Right cardiac atrium (tissue), 5 donors: Measurements from ENCODE around the gene SCAMP5. TPM values are rescaled to one million over a fixed set of nuclear protein-coding genes. Genes with fewer than 3 reads are reported as not detected.

Source experiments
- ATAC-seq, 2 donors: fragments of 200-7000 bp; cut with Tn5 transposase; one replicate each; pipeline versions ENCODE4 v1.8.0 to v1.9.1; 2020; ENCODE audit warnings: moderate library complexity in 2 of 2, mild to moderate bottlenecking in 1 of 2
- DNase-seq, 3 donors: peaks; one replicate each; pipeline ENCODE4 v3.0.0-alpha.2; 2020
- H3K27ac ChIP-seq: one replicate; pipeline ENCODE4 v1.5.1; 2013; ENCODE audit warnings: mild to moderate bottlenecking, low read length, control low read depth, moderate library complexity
- H3K27me3 ChIP-seq: one replicate; pipeline ENCODE4 v1.6.1; 2013; ENCODE audit not compliant: control insufficient read depth, insufficient read depth
- H3K4me1 ChIP-seq: one replicate; pipeline ENCODE4 v1.6.1; 2013; ENCODE audit warnings: low read length; ENCODE audit not compliant: control insufficient read depth, insufficient read depth
- H3K4me3 ChIP-seq: one replicate; pipeline ENCODE4 v1.5.1; 2013; ENCODE audit warnings: low read length, control low read depth
- H3K9me3 ChIP-seq: one replicate; pipeline ENCODE4 v1.6.1; 2013; ENCODE audit warnings: low read length; ENCODE audit not compliant: control insufficient read depth
- WGBS: extraction: QIAGEN DNeasy Blood & Tissue Kit; methylation state at CpG from one replicate; pipeline ENCODE4 v1.1.7; 2013; 5-methylcytosine and 5-hydroxymethylcytosine counted together
- intact Hi-C, 4 donors: fragments of 100-400 bp; cut with DNase I; formaldehyde crosslinking; loops; one replicate each; pipeline versions ENCODE4 v1.11.0 to v1.14.0; 2022 to 2023
- polyA plus RNA-seq: library from polyadenylated mRNA; stranded (reverse); fragments of 200-250 nt; gene quantifications from one replicate; pipeline ENCODE4 v1.2.3, GENCODE V29; 2013
- total RNA-seq, 4 donors: library from RNA; stranded (reverse); fragmentation: NEBNext Ultra II Directional; extraction: Animal tissue kit (Norgen Biotek cat#: 25700); gene quantifications; one replicate each; pipeline ENCODE4 v1.2.1, GENCODE V29; 2021
- donor health status: healthy with polysubstance abuse.
- donor health status: DM: no; HTN: yes; CAD: no.
- donor health status: DM: no; HTN: no; CAD: no.
- donor health status: DM: no; HTN: yes; CAD: no; lungs with severe emphysema.
- donor health status: DM: yes; HTN: yes; CAD: no.

The SCAMP5 gene
- total and polyA plus RNA-seq, 5 donors, result 4.5 to 10.2 (median 6.9) TPM

DNA sequence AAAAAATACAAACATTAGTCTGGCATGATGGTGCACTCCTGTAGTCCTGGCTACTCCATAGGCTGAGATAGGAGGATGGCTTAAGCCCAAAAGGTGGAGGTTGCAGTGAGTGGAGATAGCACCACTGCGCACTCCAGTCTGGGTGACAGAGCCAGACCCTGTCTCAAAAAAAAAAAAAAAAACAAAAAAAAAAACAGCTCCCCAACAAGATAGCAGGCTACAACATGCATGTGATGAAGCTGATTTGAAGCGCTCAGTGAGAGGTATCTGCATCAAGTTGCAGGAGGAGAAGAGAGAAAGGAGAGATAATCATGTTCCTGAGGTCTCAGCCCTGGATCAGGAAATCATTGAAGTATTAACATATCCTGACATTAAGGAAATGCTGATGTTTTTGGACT lies 27.4 kb downstream of the SCAMP5 start:
- Histone ChIP-seq H3K9me3 (no peaks in the 10 kb centered on the region), H3K4me1 (no peaks in the 10 kb centered on the region), H3K4me3 (no peak overlapping the region), H3K27ac (no peak overlapping the region), H3K27me3 (no peaks in the 10 kb centered on the region)
- DNase-seq (no peak), ATAC-seq (no peak)
- WGBS, result 94% methylated on average over 2 of the region's 2 CpGs
- intact Hi-C loops, result no loop called here

DNA sequence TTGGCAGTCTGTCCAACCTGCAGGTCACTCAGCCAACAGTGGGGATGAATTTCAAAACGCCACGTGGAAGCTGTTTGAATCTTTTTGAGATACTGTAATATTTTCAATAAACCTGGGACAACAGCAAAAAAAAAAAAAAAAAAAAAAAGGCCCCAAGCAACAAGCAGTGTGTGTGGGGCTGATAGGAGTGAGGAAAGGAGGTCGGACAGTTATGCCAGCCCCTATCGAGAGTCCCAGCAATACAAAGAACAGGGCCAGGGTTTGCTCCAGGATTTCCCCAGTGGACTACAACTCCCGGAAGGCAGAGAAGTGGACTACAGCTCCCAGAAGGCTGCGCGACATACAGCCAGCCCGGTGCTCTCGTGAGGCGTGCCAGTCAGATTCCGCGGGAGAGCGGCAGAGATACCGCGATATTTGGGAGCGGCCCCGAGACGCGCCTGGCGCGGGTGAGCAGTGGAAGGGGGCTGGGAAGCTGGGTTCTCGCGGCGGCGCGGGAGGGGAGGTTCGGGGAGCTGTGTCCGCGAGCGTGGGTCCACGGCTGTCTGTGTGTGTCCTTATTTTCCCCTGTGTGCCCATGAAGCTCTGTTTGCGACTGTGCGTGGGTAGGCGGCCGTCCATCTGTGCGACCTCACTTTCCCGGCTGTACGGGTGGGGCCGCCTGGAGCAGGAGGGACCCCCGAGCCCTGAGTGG lies 28.0 kb downstream of the SCAMP5 start, which contains the start of gene PPCDC:
Gene PPCDC, plus strand, starts transcription at position 410 of the 691 bp plus-strand sequence. CDS start 4,729 bp downstream, outside the sequence.
- H3K4me1 ChIP-seq, result no peaks in the 10 kb centered on the region
- ATAC-seq, result peak; percentile 97 to 98
- peak within 1 kb of the TSS; percentile 68 for H3K4me3 ChIP-seq
- WGBS, result 4% methylated on average over 40 of the region's 40 CpGs
- H3K27ac ChIP-seq, result peak within 1 kb of the TSS; percentile 82
- peak; percentile 97 to 99 (median 99) for DNase-seq
- no peaks in the 10 kb centered on the region for H3K27me3 ChIP-seq
- no peaks in the 10 kb centered on the region for H3K9me3 ChIP-seq
- intact Hi-C loops, result no loop called here

DNA sequence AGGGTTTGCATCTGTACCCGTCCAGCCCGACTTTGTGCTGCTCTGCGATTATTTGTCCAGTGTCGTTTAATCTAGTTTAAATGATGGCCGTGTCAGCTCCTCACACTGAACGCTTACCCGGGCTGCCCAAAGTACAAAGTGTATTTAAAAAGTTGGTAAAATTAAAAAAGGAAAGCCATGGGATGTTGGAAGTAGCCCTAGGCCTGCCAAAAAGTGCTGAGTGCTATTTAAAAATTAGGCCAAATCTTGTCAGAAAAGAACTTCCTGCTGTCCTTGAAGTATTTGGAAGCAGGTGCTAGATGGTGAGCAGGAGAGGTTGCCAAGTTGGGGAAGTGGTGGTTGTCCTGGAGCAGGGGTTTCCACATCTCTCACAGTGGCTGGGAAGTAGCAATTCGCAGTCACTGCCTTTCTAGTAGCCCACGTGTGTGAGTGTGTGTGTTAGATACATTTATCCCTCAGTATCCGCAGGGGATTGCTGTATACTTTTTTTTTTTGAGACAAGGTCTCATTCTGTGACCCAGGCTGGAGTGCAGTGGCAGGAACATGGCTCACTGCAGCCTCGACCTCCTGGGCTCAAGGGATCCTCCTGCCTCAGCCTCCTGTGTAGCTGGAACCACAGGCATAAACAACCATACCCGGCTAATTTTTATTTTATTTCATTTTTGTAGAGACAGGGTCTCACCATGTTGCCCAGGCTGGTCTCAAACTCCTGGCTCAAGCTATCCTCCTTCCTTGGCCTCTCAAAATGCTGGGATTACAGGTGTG lies 28.7 kb downstream of the SCAMP5 start:
- Histone ChIP-seq H3K27me3 (no peaks in the 10 kb centered on the region), H3K9me3 (no peaks in the 10 kb centered on the region), H3K27ac (peak overlapping the region; percentile 82), H3K4me1 (no peaks in the 10 kb centered on the region), H3K4me3 (peak overlapping the region; percentile 68)
- intact Hi-C loops, result no loop called here
- WGBS, result 14% methylated on average over 12 of the region's 12 CpGs
- DNase-seq, result peak in 2 of 3 donors; percentile 48 to 60
- peak; percentile 17 to 34 for ATAC-seq

DNA sequence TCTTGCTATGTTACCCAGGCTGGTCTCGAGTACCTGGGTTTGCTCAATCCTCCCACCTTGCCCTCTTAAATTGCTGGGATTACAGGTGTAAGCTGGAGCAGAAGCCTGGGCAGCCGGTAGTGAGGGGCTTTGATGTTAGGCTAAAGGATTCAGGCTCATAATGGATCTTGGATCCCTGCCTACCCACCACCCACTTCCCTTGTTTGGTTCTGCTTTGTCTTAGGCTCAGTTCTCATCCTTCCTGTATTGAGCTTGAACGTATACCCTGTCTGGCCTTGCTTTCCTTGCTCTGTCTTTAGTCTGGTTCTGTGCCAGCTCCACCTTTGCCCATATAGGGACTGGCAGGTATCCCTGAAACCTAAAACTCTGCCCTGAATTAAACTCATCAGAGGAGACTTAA lies 29.7 kb downstream of the SCAMP5 start:
- 62% methylated on average over 3 of the region's 3 CpGs for WGBS
- ATAC-seq (no peak), DNase-seq (no peak)
- H3K4me1 ChIP-seq, result peaks cover 4% of the 10 kb centered on the region
- intact Hi-C loops, result loop anchor here in 2 of 4 donors (5.0 kb wide), 1 partner anchor 177 kb away; the partner anchor contains the start of gene C15orf39 (in 2 of the 2)
- H3K27me3 ChIP-seq, result no peaks in the 10 kb centered on the region
- no peak overlapping the region for H3K27ac ChIP-seq
- no peak overlapping the region for H3K4me3 ChIP-seq
- no peaks in the 10 kb centered on the region for H3K9me3 ChIP-seq

DNA sequence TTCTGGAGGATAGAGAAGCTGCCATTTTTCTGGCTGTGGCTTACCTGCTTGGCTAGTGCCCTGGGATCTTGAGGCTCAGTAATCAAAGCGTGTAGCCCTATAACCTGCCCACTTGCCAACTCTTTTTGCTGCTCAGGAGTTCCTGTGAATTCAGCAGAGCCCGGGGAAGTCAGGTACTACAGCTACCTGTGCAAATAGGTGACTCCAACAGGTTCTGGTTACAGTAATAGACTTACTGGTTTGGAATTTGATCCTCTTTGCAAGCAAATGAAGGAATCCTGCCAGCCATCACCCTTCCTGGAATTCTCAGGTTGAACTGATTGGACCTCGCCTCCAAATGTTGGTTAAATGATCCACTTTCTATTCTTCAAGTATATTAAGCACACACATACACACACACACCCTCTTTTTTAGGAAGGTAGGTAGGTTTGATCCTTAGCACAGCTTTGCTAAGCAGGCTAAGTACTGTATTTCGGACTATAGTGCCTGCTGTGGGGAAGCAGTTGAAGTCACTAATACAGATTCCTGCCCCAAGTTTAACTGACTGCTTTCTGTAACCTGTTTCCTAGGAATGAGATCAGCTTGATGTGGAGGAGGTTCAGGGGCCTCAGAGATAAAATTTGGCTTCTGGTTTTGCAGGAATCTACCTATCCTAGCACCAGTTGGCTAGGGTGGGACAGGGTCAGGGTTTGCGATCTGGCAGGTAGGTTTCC lies 30.3 kb downstream of the SCAMP5 start:
- no peaks in the 10 kb centered on the region for H3K27me3 ChIP-seq
- DNase-seq (no peak), ATAC-seq (no peak)
- intact Hi-C loops, result loop anchor here in 2 of 4 donors (5.0 kb wide), 1 partner anchor 177 kb away; the partner anchor contains the start of gene C15orf39 (in 2 of the 2)
- H3K4me1 ChIP-seq, result peaks cover 8% of the 10 kb centered on the region
- no peak overlapping the region for H3K4me3 ChIP-seq
- no peak overlapping the region for H3K27ac ChIP-seq
- no peaks in the 10 kb centered on the region for H3K9me3 ChIP-seq
- 94% methylated on average over 5 of the region's 5 CpGs for WGBS

DNA sequence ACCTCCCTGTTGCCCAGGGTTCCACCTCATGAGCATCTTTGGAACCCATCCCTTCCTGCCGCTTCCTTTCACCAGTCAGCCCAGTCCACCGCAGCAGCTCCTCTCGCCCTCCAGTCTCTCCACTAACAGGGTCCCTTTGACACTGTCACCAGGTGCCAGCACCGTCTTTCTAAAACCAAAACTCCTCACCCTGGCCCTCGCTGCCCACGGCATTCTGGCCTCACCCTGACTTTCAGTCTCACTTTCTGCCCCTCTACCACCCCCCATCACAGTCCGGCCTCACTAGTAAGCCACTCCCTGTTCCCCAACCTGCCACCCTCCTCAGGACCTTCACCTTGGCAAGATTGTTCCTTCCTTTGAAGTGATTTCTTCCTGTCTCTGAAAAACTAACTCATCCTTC lies 32.2 kb downstream of the SCAMP5 start:
- Histone ChIP-seq H3K4me3 (no peak overlapping the region), H3K27ac (no peak overlapping the region), H3K4me1 (peaks cover 8% of the 10 kb centered on the region), H3K9me3 (no peaks in the 10 kb centered on the region), H3K27me3 (no peaks in the 10 kb centered on the region)
- DNase-seq (no peak), ATAC-seq (no peak)
- intact Hi-C loops, result loop anchor here in 2 of 4 donors (5.0 kb wide), 1 partner anchor 175 kb away; the partner anchor contains the start of gene C15orf39 (in 2 of the 2)
- WGBS, result 91% methylated on average over 7 of the region's 7 CpGs

DNA sequence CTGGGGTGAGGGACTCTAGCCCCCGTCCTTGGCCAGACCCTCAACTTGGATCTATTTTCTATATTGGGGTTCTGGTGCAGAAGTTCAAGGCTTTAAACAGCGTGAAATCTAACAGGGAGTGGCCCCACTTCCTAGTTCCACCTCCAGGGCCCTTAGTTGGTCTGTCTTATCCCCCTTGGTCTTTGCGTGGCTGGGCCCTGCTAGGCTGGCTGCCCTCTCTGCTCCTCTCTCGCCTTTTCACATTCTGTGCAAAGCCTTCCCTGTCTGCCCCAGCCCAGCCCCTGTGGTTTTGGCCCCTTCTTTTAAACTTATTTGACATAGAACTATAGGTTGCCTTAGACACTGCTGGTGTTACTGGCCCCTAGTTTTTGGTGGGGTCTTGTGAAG lies 33.6 kb downstream of the SCAMP5 start:
- H3K4me3 ChIP-seq, result no peak overlapping the region
- H3K4me1 ChIP-seq, result peaks cover 8% of the 10 kb centered on the region

DNA sequence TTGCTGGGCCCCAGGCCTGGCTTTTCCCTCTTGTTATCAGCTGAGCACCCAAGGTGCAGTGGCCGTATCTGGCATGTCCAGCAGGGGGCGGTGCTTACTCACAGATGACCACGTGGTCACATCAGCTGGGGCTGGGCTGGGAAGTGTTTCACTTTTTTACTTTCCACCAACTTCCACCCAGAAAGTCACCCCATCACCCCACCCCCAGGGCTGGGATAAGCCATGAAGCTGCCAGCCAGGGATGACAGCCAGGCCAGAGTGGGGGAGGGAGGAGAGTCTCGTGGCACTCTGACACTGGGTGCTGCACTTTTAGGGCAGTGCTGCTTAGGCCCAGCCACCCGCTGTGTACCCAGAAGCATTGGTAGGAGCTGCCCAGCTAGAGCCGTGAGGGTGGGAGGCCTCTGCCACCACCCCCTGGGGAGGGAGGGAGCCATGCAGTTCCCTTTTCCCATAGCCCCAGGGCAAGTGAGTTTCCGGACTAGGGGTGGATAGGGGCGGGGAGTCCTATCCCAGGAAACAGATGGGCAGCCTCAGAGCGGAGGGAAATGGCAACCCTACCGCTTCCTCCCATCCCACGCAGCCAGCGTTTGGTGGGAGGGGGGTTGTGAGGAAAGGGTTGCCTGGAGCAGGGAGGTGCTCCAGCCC lies 34.1 kb downstream of the SCAMP5 start:
- DNase-seq (peak; percentile 94 to 98 (median 96)), ATAC-seq (peak; percentile 87 to 88)
- Histone ChIP-seq H3K4me3 (no peak overlapping the region), H3K27ac (peak overlapping the region; percentile 50), H3K4me1 (peaks cover 8% of the 10 kb centered on the region), H3K9me3 (no peaks in the 10 kb centered on the region), H3K27me3 (no peaks in the 10 kb centered on the region)
- WGBS, result 14% methylated on average over 12 of the region's 12 CpGs
- intact Hi-C loops, result loop anchor here in 3 of 4 donors (1.0 to 5.0 kb wide), 2 partner anchors 173 to 175 kb away; partner anchors contain the start of gene C15orf39 (in 2 of the 3)

More for the DNA sequence above, 33.6 kb downstream of the SCAMP5 start:
- no peak overlapping the region for H3K27ac ChIP-seq
- DNase-seq, result no peak
- intact Hi-C loops, result loop anchor here in 3 of 4 donors (1.0 to 5.0 kb wide), 2 partner anchors 173 to 175 kb away; partner anchors contain the start of gene C15orf39 (in 2 of the 3)
- no peaks in the 10 kb centered on the region for H3K9me3 ChIP-seq
- ATAC-seq, result peak in 1 of 2 donors; percentile 1
- H3K27me3 ChIP-seq, result no peaks in the 10 kb centered on the region
- 71% methylated on average over 4 of the region's 4 CpGs for WGBS

DNA sequence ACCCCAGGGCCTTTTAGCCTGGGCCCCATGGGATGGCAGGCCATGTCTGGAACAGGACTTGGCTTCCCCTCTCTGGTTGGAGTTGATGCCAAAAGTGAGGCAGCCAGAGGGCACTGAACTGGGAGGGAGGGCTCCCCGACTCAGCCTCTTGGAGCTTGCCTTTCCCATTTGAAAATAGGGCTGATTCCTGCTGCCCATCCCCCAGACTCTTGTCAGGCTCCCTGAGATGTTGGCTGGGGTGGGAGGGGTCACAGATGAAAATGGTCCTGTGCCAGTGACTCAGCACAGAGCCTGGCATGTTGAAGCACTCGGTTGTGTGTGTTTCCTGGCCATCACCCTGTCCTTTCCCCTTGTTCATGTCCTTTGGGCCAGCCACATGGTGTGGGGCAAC lies 34.7 kb downstream of the SCAMP5 start:
- Histone ChIP-seq H3K27me3 (no peaks in the 10 kb centered on the region), H3K27ac (peak overlapping the region; percentile 50), H3K4me3 (no peak overlapping the region), H3K9me3 (no peaks in the 10 kb centered on the region), H3K4me1 (peaks cover 8% of the 10 kb centered on the region)
- WGBS, result 10% methylated on average over 2 of the region's 2 CpGs
- intact Hi-C loops, result no loop called here
- DNase-seq, result peak in 2 of 3 donors; percentile 71 to 86
- peak; percentile 58 to 61 for ATAC-seq

DNA sequence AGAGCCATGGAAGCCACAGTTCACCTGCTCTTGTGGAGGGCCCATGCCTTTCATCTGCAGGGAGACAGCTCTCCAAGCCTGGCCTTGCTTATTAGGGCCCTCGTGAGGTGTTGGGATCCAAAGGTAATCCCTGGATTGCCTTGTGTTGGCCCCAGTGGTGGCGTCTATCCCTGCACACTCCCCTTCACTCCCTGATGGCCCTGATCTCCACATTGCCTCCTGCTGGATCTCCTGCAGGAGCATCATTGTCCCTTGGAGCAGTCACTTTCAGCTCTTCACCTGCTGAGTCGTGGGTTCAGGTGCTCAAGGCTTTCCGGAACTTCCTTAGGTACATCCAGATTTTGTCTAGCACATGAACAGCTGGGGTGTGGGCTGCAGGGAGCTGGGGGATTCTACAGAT lies 35.1 kb downstream of the SCAMP5 start:
- no peak overlapping the region for H3K4me3 ChIP-seq
- WGBS, result 92% methylated on average over 4 of the region's 4 CpGs

More for the DNA sequence above, 35.1 kb downstream of the SCAMP5 start:
- intact Hi-C loops, result no loop called here
- Histone ChIP-seq H3K27me3 (no peaks in the 10 kb centered on the region), H3K9me3 (no peaks in the 10 kb centered on the region), H3K27ac (peak overlapping the region; percentile 18), H3K4me1 (peaks cover 8% of the 10 kb centered on the region)
- no peak for DNase-seq
- no peak for ATAC-seq
